ENCODE results near the gene NGB. TPM values are rescaled to one million over a fixed set of nuclear protein-coding genes. Genes with fewer than 3 reads are reported as not detected.

NGB gene
- total and polyA plus RNA-seq, 2 of the 8 experiments (the other 6 are each of a cell fraction or from before 2014, with no cell fraction given), result 0.30 to 0.60 TPM

GRCh38 chr14:77301103-77301502 lies 30.1 kb upstream of the NGB start:
- ChIA-PET CTCF (ENCODE audit: partially characterized antibody) (interaction anchor here (0.6 to 22.3 kb wide), 37 partner anchors 8 to 604 kb away, joined by 3 to 353 read pairs (median 4); partner anchors contain the start of genes SAMD15 and TMED8), POLR2A (ENCODE audit: partially characterized antibody) (interaction anchor here (0.6 kb wide), 1 partner anchor 20 kb away, joined by 3 read pairs; the partner anchor contains the start of genes GSTZ1 and POMT2)
- H3K79me2 ChIP-seq (ENCODE audit: control insufficient read depth in 1 of 2, insufficient read depth in 2 of 2, low read length in 2 of 2), result no peaks in the 10 kb centered on the region
- H3K14ac ChIP-seq (ENCODE audit: insufficient read length), result no peak overlapping the region
- no peak overlapping the region for H2BK12ac ChIP-seq (ENCODE audit: low read depth, low read length)
- peaks cover 0 to 9% (median 3%) of the 10 kb centered on the region in 4 experiments; a peak in 3 of 8 replicates for H3K36me3 ChIP-seq (ENCODE audit: control insufficient read depth in 2 of 4, insufficient read depth in 4 of 4, low read length in 3 of 4)
- 56% methylated on average over 10 of the region's 10 CpGs; no CpG with 5 or more reads in 1 of the 2 experiments for WGBS, 2 experiments (ENCODE audit: extremely low coverage in 1 of 2, insufficient coverage in 1 of 2, insufficient read length in 1 of 2, insufficient replicate concordance in 2 of 2, low coverage in 1 of 2, low lambda C conversion rate in 2 of 2, missing lambda C conversion rate in 1 of 2)
- no peak overlapping the region for H4K5ac ChIP-seq (ENCODE audit: insufficient read length, low read depth, low read length)
- no peak overlapping the region for H3K18ac ChIP-seq (ENCODE audit: extremely low read depth, low read length)
- H4K8ac ChIP-seq (ENCODE audit: extremely low read depth, insufficient read depth, low read length), result no peak overlapping the region
- no peak overlapping the region for H2BK120ac ChIP-seq (replicated peaks; ENCODE audit: low read depth, low read length)
- H3K4me3 ChIP-seq (ENCODE audit: extremely low read depth in 1 of 4, insufficient read depth in 2 of 4, low read depth in 3 of 4, low read length in 4 of 4), result no peak overlapping the region
- no peak overlapping the region for H2BK15ac ChIP-seq (ENCODE audit: low read length)
- no peak overlapping the region for H3K56ac ChIP-seq (replicated peaks; ENCODE audit: insufficient read length, low read depth, low read length)
- H2BK20ac ChIP-seq (ENCODE audit: low read length), result no peak overlapping the region
- no peak overlapping the region for H3K9ac ChIP-seq (replicated peaks in 1 of 4; ENCODE audit: extremely low read depth in 1 of 4, low read depth in 3 of 4, low read length in 3 of 4)
- H2BK5ac ChIP-seq (ENCODE audit: low read depth, low read length), result no peak overlapping the region
- H3K79me1 ChIP-seq (ENCODE audit: low read depth, low read length), result no peaks in the 10 kb centered on the region; the same call in 1 of the 2 replicates
- peak; percentile 97 for FAIRE-seq
- H3K9me3 ChIP-seq (ENCODE audit: insufficient read depth in 2 of 2, low read depth in 1 of 2, low read length in 1 of 2), result no peaks in the 10 kb centered on the region
- peaks cover 0 to 5% (median 0%) of the 10 kb centered on the region in 4 experiments; a peak in 1 of 7 replicates for H3K4me1 ChIP-seq (replicated peaks in 1 of 4; ENCODE audit: control insufficient read depth in 3 of 4, insufficient read depth in 4 of 4, low read length in 3 of 4)
- no peak overlapping the region for H3K27ac ChIP-seq (ENCODE audit: low read depth, low read length)
- H3K23me2 ChIP-seq (ENCODE audit: low read depth, low read length), result no peaks in the 10 kb centered on the region
- H3K4me2 ChIP-seq (ENCODE audit: insufficient read depth in 1 of 2, low read depth in 2 of 2, low read length in 2 of 2), result no peak overlapping the region
- H3K4ac ChIP-seq (replicated peaks; ENCODE audit: insufficient read length, low read depth, low read length), result no peak overlapping the region
- TF ChIP-seq RAD21 (IDR thresholded peaks at IDR 0.05 in 1 of 2, conservative IDR thresholded peaks at IDR 0.05 in 1 of 2; ENCODE audit: low read depth in 2 of 2, low read length in 2 of 2) (peak; percentile 87 to 95), YY1 (IDR thresholded peaks at IDR 0.05; ENCODE audit: low read depth, low read length) (0 out of 2 replicates have a peak, but pooled peaks have one; percentile 42), SIN3A (conservative IDR thresholded peaks at IDR 0.05 in 1 of 2, IDR thresholded peaks at IDR 0.05 in 1 of 2; ENCODE audit: low read depth in 1 of 2, low read length in 2 of 2) (peak in 1 of 2 experiments; percentile 57; a peak in 1 of 4 replicates), CTCF (IDR thresholded peaks at IDR 0.05; ENCODE audit: control extremely low read depth in 1 of 3, insufficient read depth in 1 of 3, low read depth in 1 of 3, low read length in 3 of 3) (peak; percentile 81 to 98 (median 91)), EGR1 (IDR thresholded peaks at IDR 0.05; ENCODE audit: borderline replicate concordance, low read depth, low read length) (no peak), CREB1 (IDR thresholded peaks at IDR 0.05) (0 out of 2 replicates have a peak, but pooled peaks have one; percentile 30)
- H3K27me3 ChIP-seq (replicated peaks in 1 of 4; ENCODE audit: control insufficient read depth in 3 of 4, extremely low read depth in 1 of 4, insufficient read depth in 3 of 4, low read length in 3 of 4), result no peaks in the 10 kb centered on the region
- no peak overlapping the region for H2AK5ac ChIP-seq (ENCODE audit: low read depth, low read length)
- peaks cover 0 to 3% of the 10 kb centered on the region in 2 experiments for H4K20me1 ChIP-seq (replicated peaks in 1 of 2; ENCODE audit: control insufficient read depth in 1 of 2, insufficient read depth in 2 of 2, low read length in 2 of 2)
- DNase-seq (ENCODE audit: low read depth in 1 of 2, low spot score in 2 of 2), result peak; percentile 83 to 90
- H3K23ac ChIP-seq (ENCODE audit: insufficient read length), result no peak overlapping the region
- H2AFZ ChIP-seq (ENCODE audit: low read length), result no peak overlapping the region
- H4K91ac ChIP-seq (replicated peaks; ENCODE audit: insufficient read length, low read length), result no peak overlapping the region

Data from H1 (cell line).